Stimulated activated CD8-positive, alpha-beta memory T cell treated with anti-CD3 and anti-CD28 coated beads, Interleukin-7, amount 100 ng/mL, for 48 hours (primary cell): ENCODE measurements around the gene MGAT4B.
"Not testable (repeated sequence)": the region's sequence is repeated elsewhere in the genome, so short reads cannot be mapped to it uniquely, and the experiment has no call there.

Experiments used
- DNase-seq, 2 donors: peaks; one replicate each; pipeline ENCODE4 v3.0.0-alpha.2; 2020; ENCODE audit warnings: low read depth in 1 of 2; ENCODE audit errors: extremely low read depth in 1 of 2

Gene MGAT4B

DNA sequence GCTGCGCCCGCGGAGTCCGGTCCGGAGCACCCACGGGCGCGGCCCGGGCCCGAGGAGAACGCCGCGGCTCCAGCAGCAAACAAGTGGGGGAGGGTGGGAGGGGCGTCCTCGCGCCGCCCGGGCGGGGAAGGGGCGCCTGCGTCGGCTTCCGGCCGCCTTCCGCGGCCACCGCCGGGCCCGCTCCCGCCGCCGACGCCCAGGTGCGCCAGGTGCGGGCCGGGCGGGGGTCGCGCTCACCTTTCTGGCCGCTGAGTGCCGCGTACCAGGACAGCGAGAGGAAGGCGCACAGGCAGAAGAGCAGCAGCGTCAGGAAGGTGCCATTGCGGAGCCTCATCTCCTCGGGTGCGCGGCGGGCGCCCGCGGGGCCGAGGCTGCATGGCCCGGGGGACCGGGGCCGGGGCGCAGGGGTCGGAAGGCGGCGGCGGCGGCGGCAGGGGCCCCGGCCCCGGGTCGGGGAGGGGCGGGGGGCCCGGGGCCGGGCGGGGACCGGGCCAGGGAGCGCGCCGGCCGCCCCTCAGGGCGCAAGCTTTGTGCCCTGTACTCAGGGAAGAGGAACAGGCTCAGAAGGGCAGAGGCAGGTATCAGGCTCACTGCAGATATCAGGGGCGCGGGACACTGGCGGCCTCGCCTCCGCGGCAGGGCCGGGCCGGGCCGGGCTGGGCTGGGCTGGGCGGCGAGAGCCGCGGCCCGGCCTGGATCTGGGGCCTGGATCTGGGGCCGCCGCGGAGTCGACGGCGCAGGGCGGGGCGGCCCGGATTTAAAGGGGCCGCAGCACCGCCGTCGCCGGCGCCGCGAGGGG lies at the start of gene MGAT4B:
MGAT4B (minus strand) TSS at position 617 of the 799 bp plus-strand sequence; CDS start at position 334, 283 bp downstream.
- DNase-seq = no peak

DNA sequence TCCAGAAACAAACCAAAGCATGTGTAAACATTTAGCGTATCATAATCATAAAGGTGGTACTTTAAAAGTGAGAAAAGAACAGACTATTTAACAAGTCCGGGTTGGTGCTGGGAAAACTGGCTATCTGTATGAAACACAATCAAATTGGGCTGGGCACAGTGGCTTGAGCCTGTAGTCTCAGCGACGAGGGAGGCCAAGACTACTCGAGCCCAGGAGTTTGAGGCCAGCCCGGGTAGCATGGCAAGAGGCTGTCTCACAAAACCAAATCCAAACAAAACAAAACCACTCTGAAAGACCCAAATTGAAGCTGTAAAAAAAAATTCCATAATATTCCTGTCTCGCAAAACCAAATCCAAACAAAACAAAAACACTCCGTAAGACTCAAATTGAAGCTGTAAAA lies 47.7 kb upstream of the MGAT4B start:
- DNase-seq = no peak

DNA sequence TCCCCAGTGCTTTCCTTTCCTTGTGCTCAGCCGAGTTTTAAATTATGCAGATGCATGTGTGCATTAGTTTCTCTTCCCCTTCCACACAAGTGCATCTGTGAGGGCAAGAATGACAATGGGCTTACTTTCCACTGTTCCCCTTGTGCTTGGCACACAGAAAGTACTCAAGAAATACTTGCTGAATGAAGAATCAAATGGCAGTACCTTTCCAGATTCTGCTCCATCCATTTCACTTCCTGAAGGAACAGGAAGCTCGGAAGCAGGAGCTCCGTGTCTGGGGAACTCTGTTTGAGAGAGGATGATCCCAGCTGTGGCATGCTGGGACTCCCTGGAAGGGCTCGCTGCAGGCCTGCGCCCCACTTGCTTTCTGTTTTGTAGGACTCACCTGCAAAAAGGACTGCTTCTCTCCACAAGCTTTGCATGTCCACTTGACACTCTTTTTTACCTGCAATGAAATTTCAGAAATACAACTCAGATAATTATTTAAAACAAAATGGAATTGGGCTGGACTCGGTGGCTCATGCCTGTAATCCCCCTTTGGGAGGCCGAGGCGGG lies 46.4 kb upstream of the MGAT4B start:
- no peak for DNase-seq

DNA sequence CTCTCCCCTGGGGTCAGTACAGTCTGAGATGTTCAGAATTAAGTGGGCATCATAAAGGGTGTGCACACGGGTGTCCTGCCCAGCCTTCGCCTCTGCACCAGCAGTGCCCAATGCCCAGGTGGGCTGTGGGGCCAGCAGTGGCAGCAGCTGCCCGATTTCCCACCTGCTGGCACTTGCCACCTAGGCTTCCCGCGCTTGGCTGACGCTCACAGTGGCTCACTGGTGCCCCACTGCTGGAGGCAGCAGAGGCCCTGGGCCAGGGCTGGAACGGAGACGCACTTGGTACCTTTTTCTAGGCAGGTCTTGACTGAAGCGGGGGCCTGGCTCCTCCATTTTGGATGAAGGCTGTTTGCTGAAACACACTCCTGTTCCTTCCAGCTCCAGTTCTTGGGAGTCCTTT lies 35.0 kb upstream of the MGAT4B start:
- DNase-seq = no peak

DNA sequence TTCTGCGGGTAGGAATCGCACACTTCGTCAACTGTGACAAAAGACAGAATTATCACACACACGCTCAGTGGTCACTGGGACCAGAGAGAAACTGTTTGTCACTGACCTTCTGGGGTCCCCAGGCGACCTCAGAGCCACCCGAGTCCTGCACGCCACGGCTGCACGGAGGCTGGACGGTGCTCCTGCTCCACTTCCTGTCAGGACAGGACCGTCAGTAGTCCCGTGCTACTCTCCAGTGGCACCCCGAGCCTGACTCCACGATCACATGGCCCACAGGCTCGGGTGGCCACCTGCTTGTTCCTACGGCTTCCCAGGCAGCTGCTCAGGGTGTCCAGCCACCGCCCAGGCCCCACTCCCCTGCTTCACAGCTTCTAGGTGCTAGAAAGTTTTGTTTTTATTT lies 34.1 kb upstream of the MGAT4B start:
- DNase-seq = no peak

DNA sequence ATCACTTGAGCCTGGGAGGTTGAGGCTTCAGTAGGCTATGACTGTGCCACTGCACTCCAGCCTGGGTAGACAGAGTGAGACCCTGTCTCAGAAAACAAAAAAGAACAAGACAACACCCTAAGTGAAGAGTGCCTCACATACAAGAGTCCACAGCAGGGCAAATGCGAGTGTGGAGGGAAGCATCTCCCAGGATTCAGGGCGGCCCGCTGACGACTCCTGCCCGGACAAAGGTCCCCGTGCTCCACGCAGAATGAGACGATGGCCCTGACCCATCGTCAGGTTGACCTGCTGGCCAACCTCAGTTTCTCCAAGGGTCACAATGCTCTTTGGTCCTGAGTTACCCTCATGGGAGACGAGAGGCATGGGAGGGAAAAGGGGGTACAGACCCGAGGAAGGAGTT lies 33.7 kb upstream of the MGAT4B start:
- DNase-seq = no peak

DNA sequence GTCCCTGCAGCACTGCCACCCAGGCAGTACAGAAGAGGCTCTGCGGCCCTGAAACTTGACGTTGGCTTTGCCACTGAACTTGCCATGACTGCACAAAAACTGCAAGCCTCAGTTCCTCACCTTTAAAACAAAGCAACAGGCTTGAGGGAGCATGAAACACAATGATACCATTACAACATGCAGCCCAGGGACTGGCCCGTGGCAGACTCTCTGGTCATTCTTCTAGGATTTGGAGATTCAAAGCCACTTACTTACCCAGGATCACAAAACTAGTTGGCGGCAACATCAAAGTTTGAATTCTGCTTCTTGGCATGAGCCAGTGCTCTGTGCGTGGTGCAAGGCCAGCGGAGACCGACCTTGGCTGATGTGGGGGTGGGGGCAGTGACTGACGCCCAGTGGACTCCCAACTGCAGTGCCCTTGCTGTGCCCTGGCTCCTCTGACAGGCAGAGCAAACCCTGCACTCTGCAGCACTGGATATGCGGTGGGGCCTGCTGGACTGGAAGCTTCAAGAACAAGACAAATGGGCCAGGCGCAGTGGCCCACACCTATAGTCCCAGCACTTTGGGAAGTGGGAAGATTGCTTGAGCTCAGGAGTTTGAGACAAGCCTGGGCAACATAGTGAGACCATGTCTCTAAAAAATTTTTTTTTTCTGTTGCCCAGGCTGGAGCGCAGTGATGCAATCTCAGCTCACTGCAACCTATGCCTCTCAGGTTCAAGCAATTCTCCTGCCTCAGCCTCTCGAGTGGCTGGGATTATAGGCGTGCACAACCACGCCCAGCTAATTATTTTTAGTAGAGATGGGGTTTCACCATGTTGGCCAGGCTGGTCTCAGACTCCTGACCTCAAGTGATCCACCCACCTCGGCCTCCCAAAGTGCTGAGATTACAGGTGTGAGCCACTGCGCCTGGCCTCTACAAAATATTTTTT lies 32.9 kb upstream of the MGAT4B start:
- no peak for DNase-seq

DNA sequence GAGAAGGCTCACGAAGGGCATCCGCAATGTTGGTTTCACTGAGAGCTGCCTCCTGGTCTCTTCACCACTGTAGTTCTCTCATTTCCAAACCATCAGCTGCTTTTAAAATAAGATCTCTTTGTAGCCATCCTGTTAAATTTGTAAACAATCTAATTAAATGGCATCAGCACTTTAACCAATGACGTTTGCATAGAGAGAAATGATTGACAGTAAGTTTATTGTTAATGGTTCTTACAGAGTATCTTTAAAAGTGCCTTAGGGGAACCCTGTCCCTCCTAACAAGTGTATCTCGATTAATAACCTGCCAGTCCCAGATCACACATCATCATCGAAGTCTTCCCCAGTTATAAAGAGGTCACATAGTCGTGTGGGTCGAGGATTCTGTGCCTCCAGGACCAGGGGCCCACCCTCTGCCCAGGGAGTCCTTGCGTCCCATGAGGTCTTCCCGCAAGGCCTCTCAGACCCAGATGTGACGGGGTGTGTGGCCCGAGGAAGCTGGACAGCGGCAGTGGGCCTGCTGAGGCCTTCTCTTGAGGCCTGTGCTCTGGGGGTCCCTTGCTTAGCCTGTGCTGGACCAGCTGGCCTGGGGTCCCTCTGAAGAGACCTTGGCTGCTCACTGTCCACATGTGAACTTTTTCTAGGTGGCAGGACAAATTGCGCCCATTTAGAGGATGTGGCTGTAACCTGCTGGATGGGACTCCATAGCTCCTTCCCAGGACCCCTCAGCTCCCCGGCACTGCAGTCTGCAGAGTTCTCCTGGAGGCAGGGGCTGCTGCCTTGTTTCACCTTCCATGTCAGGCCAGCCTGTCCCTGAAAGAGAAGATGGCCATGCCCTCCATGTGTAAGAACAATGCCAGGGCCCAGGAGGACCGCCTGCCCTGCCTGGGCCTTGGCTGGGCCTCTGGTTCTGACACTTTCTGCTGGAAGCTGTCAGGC lies 30.7 kb upstream of the MGAT4B start:
- DNase-seq = no peak

DNA sequence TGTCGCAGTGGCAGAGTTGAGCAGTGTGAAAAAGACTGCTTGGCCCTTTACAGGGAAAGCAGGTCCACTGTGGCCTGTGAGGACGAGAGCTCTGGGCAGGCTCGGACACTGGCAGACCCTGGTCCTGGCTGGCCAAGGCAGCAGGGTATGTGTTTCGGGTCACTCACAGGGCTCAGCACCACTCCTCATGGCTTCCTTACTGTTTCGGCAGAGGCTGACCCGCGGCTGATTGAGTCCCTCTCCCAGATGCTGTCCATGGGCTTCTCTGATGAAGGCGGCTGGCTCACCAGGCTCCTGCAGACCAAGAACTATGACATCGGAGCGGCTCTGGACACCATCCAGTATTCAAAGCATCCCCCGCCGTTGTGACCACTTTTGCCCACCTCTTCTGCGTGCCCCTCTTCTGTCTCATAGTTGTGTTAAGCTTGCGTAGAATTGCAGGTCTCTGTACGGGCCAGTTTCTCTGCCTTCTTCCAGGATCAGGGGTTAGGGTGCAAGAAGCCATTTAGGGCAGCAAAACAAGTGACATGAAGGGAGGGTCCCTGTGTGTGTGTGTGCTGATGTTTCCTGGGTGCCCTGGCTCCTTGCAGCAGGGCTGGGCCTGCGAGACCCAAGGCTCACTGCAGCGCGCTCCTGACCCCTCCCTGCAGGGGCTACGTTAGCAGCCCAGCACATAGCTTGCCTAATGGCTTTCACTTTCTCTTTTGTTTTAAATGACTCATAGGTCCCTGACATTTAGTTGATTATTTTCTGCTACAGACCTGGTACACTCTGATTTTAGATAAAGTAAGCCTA lies 29.8 kb upstream of the MGAT4B start:
- DNase-seq = peak in 1 of 2 donors; percentile 37

DNA sequence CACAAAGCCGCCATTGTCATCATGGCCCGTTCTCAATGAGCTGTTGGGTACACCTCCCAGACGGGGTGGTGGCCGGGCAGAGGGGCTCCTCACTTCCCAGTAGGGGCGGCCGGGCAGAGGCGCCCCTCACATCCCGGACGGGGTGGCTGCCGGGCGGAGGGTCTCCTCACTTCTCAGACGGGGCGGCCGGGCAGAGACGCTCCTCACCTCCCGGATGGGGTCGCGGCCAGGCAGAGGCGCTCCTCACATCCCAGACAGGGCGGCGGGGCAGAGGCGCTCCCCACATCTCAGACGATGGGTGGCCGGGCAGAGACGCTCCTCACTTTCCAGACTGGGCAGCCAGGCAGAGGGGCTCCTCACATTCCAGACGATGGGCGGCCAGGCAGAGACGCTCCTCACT lies 28.2 kb upstream of the MGAT4B start:
- not testable (repeated sequence) for DNase-seq

DNA sequence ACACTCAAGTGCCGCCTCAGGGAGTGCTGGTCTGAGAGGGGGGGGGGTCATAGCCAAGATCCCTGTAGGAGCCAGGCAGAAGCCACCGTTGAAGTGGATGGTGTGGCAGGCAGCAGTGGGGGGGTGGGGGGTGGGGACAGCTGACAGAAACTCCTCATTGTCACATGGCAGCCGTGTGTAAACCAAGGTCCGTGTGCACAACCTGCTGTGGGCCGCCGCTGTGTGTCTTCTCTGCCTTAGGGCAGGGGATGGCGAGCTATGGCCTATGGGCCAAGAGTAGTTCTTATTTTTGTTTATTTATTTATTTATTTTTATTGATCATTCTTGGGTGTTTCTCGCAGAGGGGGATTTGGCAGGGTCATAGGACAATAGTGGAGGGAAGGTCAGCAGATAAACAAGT lies 27.5 kb upstream of the MGAT4B start:
- no peak for DNase-seq

DNA sequence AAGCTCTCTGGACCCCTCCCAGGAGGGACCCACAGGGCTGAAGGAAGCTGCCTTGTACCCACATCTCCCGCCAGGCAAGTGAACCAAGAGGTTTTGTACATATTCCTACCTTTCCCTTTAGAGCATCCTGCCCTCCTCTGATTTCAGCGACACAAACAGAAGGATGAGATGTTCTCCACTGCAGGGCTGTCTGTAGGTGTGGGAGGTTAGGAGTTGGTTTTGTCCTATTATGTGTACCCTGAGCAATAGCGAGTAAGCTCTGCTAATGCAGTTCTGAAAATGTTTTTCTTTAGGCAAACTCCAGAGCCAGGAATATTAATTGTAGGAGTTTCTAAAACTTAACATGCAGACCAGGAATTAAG lies 27.0 kb upstream of the MGAT4B start:
- no peak for DNase-seq

DNA sequence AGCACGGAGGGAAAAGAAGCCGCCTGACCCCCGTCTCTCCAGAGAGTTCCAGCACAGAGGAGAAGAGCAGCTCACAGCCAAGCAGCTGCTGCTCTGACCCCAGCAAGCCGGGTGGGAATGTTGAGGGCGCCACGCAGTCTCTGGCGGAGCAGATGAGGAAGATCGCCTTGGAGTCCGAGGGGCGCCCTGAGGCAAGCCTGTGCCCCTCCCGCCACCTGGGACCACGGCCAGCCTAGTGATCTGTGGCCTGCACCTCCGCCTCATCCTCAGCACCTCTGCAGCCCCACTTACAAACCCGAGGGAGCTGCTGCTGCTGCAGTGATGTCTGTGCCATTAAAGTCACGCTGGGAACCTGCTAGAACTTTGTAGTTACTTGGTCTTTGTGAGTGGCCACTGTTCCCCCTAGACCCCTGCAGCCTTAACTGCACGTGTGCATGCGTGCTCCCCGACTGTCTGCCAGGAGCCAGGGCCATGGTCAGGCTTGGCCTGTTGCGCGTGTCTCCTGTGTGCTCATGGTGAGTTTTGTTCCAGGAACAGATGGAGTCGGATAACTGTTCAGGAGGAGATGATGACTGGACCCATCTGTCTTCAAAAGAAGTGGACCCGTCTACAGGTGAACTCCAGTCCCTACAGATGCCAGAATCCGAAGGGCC lies 26.5 kb upstream of the MGAT4B start:
- DNase-seq = no peak

DNA sequence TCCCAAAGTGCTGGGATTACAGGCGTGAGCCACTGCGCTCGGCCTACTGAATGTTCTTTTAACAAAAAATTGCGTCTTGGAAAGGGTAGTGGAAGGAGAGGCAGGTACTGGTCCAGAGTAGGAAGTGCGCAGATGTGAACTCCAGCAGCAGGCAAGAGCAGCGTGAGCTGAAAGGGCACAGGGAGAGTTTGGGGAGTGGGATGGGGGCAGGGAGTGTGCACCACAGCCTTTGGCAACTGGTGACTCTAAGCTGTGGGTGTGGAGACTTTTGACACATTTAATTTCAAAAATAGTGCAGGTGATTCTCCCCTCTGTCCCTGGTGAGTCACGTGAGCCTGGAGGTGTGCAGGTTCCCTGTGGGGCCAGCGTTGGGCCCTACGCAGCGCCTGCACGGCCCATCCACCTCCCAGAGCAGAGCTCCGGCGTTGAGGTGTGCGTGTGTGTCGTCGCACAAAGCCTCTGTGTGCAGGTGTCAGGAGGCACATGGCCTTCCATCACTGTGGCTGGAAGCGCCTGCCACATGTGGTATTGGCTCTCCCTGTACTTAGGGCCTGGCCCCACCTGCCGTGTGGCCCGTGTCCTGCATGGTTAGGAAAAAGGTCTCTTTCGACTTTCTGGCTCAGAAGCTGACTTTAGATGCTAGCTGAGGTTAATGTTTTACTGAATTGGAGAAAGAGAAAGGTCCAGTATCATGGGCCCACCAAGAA lies 25.5 kb upstream of the MGAT4B start:
- DNase-seq = no peak

DNA sequence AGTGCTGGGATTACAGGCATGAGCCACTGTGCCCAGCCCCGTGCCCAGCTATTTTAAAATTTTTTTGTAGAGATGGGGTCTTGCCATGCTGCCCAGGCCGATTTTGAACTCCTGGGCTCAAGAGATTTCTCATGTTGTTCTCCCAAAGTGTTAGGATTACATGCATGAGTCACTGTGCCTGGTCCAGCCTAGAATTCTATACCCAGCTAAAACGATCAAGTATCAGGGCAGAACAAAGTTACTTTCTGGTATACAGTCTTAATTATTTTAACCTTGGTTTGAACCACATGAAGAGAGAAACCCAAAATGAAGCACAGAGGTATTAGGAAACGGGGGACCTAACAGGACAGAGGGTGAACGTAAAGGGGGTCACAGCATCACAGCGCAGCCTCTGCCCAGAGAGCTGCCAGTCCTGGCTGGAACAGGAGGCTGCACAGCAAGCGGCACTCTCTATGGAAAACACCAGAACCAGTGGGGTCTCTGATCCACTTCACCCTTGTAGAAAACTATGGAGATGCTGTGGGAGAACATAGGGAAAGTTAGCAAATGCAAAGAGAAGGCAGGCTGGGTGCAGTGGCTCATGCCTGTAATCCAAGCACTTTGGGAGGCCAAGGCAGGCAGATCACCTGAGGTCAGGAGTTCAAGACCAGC lies 24.3 kb upstream of the MGAT4B start:
- no peak for DNase-seq

DNA sequence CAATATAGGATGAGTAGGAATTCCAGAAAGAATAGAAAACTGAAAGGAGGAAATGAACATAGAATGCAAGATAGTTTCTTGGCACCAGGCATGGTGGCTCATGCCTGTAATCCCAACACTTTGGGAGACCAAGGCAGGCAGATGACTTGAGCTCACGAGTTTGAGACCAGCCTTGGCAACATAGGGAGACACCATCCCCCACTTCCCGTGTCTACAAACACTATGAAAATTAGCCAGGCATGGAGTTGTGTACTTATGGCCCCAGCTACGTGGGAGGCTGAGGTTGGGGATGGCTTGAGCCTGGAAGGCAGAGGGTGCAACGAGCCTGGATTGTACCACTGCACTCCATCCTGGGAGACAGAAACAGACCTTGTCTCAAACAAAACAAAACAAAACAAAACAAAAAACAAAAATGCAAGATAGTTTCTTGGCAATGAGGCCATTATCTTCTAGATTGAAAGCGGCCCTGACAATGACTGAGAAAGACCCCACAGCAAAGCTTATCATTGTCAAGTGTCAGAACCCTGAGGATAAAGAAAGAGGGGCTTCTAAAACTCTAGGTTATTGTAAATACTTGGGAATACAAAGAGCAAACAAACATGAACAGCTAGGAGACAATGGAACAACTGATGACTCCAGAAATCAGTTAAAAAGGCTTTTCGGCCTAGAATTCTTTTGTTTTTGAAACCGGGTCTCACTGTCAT lies 23.2 kb upstream of the MGAT4B start:
- no peak for DNase-seq

DNA sequence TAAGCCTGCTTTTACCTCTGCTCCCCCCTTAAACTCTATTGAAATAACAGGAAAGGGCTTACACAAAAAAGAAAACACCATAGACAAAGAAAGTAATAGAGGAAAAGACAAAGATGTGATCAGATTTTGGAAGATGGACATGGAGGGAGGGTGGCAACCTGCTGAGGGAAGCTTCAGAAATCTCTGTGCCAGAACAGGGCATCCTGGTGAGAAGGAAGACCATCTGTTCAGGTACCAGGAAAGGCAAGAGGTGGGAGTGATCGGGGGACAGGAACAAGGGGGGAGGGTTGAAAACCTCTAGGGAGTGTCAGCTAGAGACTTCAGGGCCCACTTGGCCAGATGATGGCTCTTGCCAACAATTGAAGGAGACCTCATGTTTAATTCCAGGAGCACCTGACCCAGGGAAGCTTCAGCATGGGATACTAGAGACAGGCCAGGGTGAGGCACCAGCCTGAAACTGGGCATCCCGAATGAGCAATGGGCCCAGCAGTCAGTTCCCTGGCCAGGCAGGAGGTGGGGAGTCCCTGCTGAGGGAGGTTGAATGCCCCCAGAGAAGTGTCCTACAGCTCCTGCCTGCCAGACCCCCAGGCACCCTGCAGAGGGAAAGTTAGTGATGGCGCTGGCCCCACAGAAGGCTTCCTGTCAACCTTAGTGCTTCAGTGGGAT lies 22.2 kb upstream of the MGAT4B start:
- DNase-seq = no peak
